ENCODE measurements around the gene DLX3. TPM values are rescaled to one million over a fixed set of nuclear protein-coding genes. Genes with fewer than 3 reads are reported as not detected.

DLX3 gene
- total RNA-seq, result not detected

DNA sequence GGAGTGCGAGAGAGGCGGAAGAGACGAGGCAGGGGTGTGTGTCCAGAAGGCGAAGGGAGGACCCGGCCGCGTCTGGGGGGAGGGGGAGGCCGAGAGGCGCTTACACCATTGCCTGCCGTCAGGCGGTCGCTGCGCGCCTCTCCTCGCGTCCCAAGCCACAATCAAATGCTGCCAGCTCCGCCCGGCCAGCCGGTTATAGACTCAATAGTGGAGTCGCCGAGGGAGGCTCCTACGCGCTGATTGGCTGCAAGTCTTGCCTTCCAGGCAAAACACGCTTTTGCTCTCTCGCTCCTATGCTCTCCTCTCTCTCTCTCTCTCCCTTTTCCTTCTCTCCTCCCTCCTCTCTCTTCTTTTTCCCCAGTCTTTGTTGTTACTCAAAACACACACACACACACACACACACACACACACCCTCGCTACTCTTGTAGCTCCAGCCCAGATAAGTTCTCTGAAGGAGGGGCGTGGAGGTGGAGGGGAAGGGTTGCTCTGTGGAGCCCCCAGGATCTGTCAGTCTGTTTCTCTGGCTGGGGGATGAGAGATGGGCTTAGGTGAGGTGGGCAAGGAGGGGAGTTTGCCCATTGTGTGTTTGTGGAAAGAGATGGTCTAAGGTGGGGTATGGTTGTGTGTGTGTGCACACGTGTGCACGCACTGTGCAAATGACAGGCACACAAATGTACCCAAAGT lies at the start of gene DLX3:
Gene DLX3, minus strand, starts transcription at position 170 of the 684 bp plus-strand sequence. CDS start 226 bp downstream, outside the sequence.

DNA sequence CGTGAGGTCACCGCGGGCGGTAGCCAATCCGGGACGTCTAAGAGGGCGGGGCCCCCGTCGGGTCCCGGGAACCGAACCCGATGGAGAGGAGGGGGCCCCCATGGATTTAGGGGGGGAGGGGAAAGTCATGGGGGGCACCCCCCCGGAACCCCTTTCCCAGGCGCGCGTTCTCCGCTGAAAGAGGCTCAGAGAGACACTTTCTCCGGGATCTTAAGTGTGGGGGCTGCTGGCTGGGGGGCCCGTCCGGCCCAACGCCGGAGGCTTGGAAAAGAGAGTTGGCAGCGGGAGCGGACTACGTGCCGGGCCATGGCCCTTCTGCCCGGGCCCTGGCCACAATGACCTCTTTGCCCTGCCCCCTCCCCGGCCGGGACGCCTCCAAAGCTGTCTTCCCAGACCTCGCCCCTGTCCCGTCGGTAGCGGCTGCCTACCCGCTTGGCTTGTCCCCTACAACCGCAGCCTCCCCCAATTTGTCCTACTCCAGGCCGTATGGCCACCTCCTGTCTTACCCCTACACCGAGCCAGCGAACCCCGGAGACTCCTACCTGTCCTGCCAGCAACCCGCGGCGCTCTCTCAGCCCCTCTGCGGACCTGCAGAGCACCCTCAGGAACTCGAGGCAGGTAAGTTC lies 25.8 kb downstream of the DLX3 start, which contains the start of gene DLX4:
Gene DLX4, plus strand, starts transcription at position 57 of the 626 bp plus-strand sequence. Its CDS starts 279 bp downstream, at position 336.

Other genes with a start within 250 kb of the DLX3 start
- 10 to 100 TPM; 40.3 to 41.0 TPM for gene FAM117A, start 231.1 kb downstream of the DLX3 start, total RNA-seq
- gene KAT7, start 206.5 kb downstream of the DLX3 start, total RNA-seq, result 10 to 100 TPM; 72.6 to 73.2 TPM
- not detected for gene TAC4, start 147.2 kb downstream of the DLX3 start, total RNA-seq
- under 1 TPM; 0.18 to 0.24 TPM for gene DLX4, start 26.0 kb downstream of the DLX3 start, total RNA-seq
- gene ITGA3, start 60.9 kb upstream of the DLX3 start, total RNA-seq, result 1 to 10 TPM; 8.4 to 8.7 TPM
- gene PDK2, start 100.1 kb upstream of the DLX3 start, total RNA-seq, result 10 to 100 TPM; 25.7 to 26.1 TPM
- gene SAMD14, start 134.9 kb upstream of the DLX3 start, total RNA-seq, result under 1 TPM; 0.43 to 0.79 TPM
- 100 to 1,000 TPM; 129 to 136 TPM for gene PPP1R9B, start 155.5 kb upstream of the DLX3 start, total RNA-seq
- gene SGCA, start 170.8 kb upstream of the DLX3 start, total RNA-seq, result not detected
- 1 to 10 TPM in 1 of 2 experiments, under 1 TPM in 1; 0.15 to 1.7 TPM for gene COL1A1, start 206.4 kb upstream of the DLX3 start, total RNA-seq

All from activated naive CD4-positive, alpha-beta T cell treated with anti-CD3 and anti-CD28 coated beads, Interleukin-2, amount 10 ng/mL, durations not matched to agents 5 hours and 36 hours (primary cell).